ENCODE results near the gene PTCD1. TPM values are rescaled to one million over a fixed set of nuclear protein-coding genes. Genes with fewer than 3 reads are reported as not detected.
"Not testable (repeated sequence)": the region's sequence is repeated elsewhere in the genome, so short reads cannot be mapped to it uniquely, and the experiment has no call there.

Gene PTCD1
- total RNA-seq, 1 donor from 2014 or later: 3.8 TPM

- DNase-seq: not testable (repeated sequence)
These were observed 51.4 kb downstream of the PTCD1 start for GRCh38 chr7:99387239-99387635.

- no peak for DNase-seq
These were observed 51.9 kb downstream of the PTCD1 start for GRCh38 chr7:99386584-99387238.

- no peak for DNase-seq
These were observed 53.0 kb downstream of the PTCD1 start for GRCh38 chr7:99385564-99385963.

GRCh38 chr7:99384523-99384922 lies 54.1 kb downstream of the PTCD1 start:
- DNase-seq: no peak

GRCh38 chr7:99383791-99384370 lies 54.7 kb downstream of the PTCD1 start:
- no peak for DNase-seq

- DNase-seq: no peak
These were observed 55.4 kb downstream of the PTCD1 start for GRCh38 chr7:99383203-99383602.

- DNase-seq: no peak
These were observed 56.9 kb downstream of the PTCD1 start for GRCh38 chr7:99381664-99382075.

GRCh38 chr7:99380823-99381663 lies 57.6 kb downstream of the PTCD1 start:
- no peak for DNase-seq

- no peak for DNase-seq
These were observed 58.4 kb downstream of the PTCD1 start for GRCh38 chr7:99380032-99380822.

- DNase-seq: not testable (repeated sequence)
These were observed 58.9 kb downstream of the PTCD1 start for GRCh38 chr7:99379693-99380031.

GRCh38 chr7:99379043-99379577 lies 59.5 kb downstream of the PTCD1 start:
- peak; percentile 81 for DNase-seq

GRCh38 chr7:99375070-99375807 lies 63.4 kb downstream of the PTCD1 start:
- DNase-seq: peak; percentile 38

GRCh38 chr7:99374111-99375064 lies 64.2 kb downstream of the PTCD1 start, which contains the start of gene ARPC1B:
TSS of gene ARPC1B (plus strand) at chr7:99374730. CDS start at chr7:99385715, 10,985 bp downstream.
- DNase-seq: no peak

GRCh38 chr7:99373091-99374066 lies 65.2 kb downstream of the PTCD1 start:
- DNase-seq: no peak

GRCh38 chr7:99372275-99373090 lies 66.1 kb downstream of the PTCD1 start:
- peak; percentile 29 for DNase-seq

- no peak for DNase-seq
These were observed 67.2 kb downstream of the PTCD1 start for GRCh38 chr7:99371376-99371920.

- no peak for DNase-seq
These were observed 68.7 kb downstream of the PTCD1 start for GRCh38 chr7:99369767-99370391.

All from skin of body (tissue), 2 donors.